ENCODE measurements around the gene HOXA7.

HOXA7 gene

GRCh38 chr7:27133409-27134231, 22.9 kb downstream of the HOXA7 start:
- no peak for DNase-seq (ENCODE audit: low spot score)
- in situ Hi-C loops (cut with MboI; ENCODE audit: low sequenced_read_pairs, unreplicated experiment): no loop called here
- no peak for TF ChIP-seq CTCF (IDR thresholded peaks at IDR 0.05; ENCODE audit: borderline replicate concordance, control extremely low read depth, extremely low read depth, insufficient read depth, missing control alignments)

GRCh38 chr7:27132978-27133377, 23.5 kb downstream of the HOXA7 start:
- DNase-seq (ENCODE audit: low spot score): no peak
- in situ Hi-C loops (cut with MboI; ENCODE audit: low sequenced_read_pairs, unreplicated experiment): no loop called here
- no peak for TF ChIP-seq CTCF (IDR thresholded peaks at IDR 0.05; ENCODE audit: borderline replicate concordance, control extremely low read depth, extremely low read depth, insufficient read depth, missing control alignments)

- no peak for TF ChIP-seq CTCF (IDR thresholded peaks at IDR 0.05; ENCODE audit: borderline replicate concordance, control extremely low read depth, extremely low read depth, insufficient read depth, missing control alignments)
- in situ Hi-C loops (cut with MboI; ENCODE audit: low sequenced_read_pairs, unreplicated experiment): no loop called here
- no peak for DNase-seq (ENCODE audit: low spot score)
Observed at GRCh38 chr7:27132214-27132613, 24.3 kb downstream of the HOXA7 start.

- in situ Hi-C loops (cut with MboI; ENCODE audit: low sequenced_read_pairs, unreplicated experiment): no loop called here
- no peak for TF ChIP-seq CTCF (IDR thresholded peaks at IDR 0.05; ENCODE audit: borderline replicate concordance, control extremely low read depth, extremely low read depth, insufficient read depth, missing control alignments)
- no peak for DNase-seq (ENCODE audit: low spot score)
Observed at GRCh38 chr7:27131390-27131819, 25.1 kb downstream of the HOXA7 start.

GRCh38 chr7:27130540-27131389, 25.7 kb downstream of the HOXA7 start, which contains the start of gene HOXA4:
Gene HOXA4, minus strand, starts transcription at chr7:27130757. Its CDS starts 24 bp downstream, at chr7:27130733.
- DNase-seq (ENCODE audit: low spot score): peak; percentile 67
- no peak for TF ChIP-seq CTCF (IDR thresholded peaks at IDR 0.05; ENCODE audit: borderline replicate concordance, control extremely low read depth, extremely low read depth, insufficient read depth, missing control alignments)
- in situ Hi-C loops (cut with MboI; ENCODE audit: low sequenced_read_pairs, unreplicated experiment): no loop called here

- no peak for TF ChIP-seq CTCF (IDR thresholded peaks at IDR 0.05; ENCODE audit: borderline replicate concordance, control extremely low read depth, extremely low read depth, insufficient read depth, missing control alignments)
- in situ Hi-C loops (cut with MboI; ENCODE audit: low sequenced_read_pairs, unreplicated experiment): no loop called here
- no peak for DNase-seq (ENCODE audit: low spot score)
Observed at GRCh38 chr7:27129729-27130539, 26.5 kb downstream of the HOXA7 start.

All from GM13976 (cell line).